Adrenal gland (tissue), 12 donors: ENCODE data around the gene MTOR. TPM values are rescaled to one million over a fixed set of nuclear protein-coding genes. Genes with fewer than 3 reads are reported as not detected.

Source experiments
- DNase-seq, 7 donors: peaks; one replicate each; pipeline ENCODE4 v3.0.0-alpha.2; 2019 to 2020
- H3K27ac ChIP-seq, 5 donors: fragments of 200-600 bp; sonication (generic) in 4 of 5; 1 replicate in 3 of 5; 2 replicates in 2 of 5; pipeline versions ENCODE4 v1.5.1 to v1.8.0; 2016 to 2020; ENCODE audit warnings: mild to moderate bottlenecking in 1 of 5
- H3K27me3 ChIP-seq: fragments of 200-600 bp; 2 replicates; pipeline ENCODE4 v1.8.0; 2021
- H3K36me3 ChIP-seq, 2 donors: fragments of 200-600 bp; replicated peaks in 1 of 2; 1 replicate in 1 of 2; 2 replicates in 1 of 2; pipeline versions ENCODE4 v1.5.1 to v1.8.0; 2018 to 2022
- H3K4me1 ChIP-seq, 2 donors: fragments of 200-600 bp; replicated peaks in 1 of 2; 1 replicate in 1 of 2; 2 replicates in 1 of 2; pipeline versions ENCODE4 v1.5.1 to v1.8.0; 2018 to 2021
- H3K4me3 ChIP-seq, 4 donors: fragments of 200-600 bp; sonication (generic) in 3 of 4; one replicate each; pipeline ENCODE4 v1.5.1; 2016 to 2018
- H3K9me3 ChIP-seq, 3 donors: fragments of 200-600 bp; sonication (generic) in 1 of 3; replicated peaks in 1 of 3; 1 replicate in 2 of 3; 2 replicates in 1 of 3; pipeline versions ENCODE4 v1.5.1 to v1.8.0; 2016 to 2021
- CTCF ChIP-seq, 6 experiments: fragments of 450-650 bp in 4 of 6; fragments of 200-600 bp in 2 of 6; sonication (generic) in 1 of 6; IDR thresholded peaks; 1 replicate in 5 of 6; 2 replicates in 1 of 6; pipeline versions ENCODE4 v1.5.1 to v1.8.0; 2016 to 2021; ENCODE audit warnings: antibody characterized with exemption in 6 of 6, mild to moderate bottlenecking in 2 of 6, moderate library complexity in 1 of 6
- POLR2A ChIP-seq, 2 donors: fragments of 450-650 bp; IDR thresholded peaks; one replicate each; pipeline ENCODE4 v1.6.1; 2017; ENCODE audit warnings: antibody characterized with exemption in 2 of 2, mild to moderate bottlenecking in 2 of 2, moderate library complexity in 1 of 2
- WGBS, 4 donors: extraction: QIAGEN DNeasy Blood & Tissue Kit in 2 of 4; methylation state at CpG; one replicate each; pipeline versions ENCODE4 v1.1.5 to v1.1.7; 2013 to 2017; 5-methylcytosine and 5-hydroxymethylcytosine counted together
- intact Hi-C, 2 donors: fragments of 100-400 bp; cut with DNase I; formaldehyde crosslinking; loops; one replicate each; pipeline versions ENCODE4 v1.14.1 to v1.15.0; 2022 to 2023
- polyA plus RNA-seq, 3 donors: library from polyadenylated mRNA; stranded (reverse); fragments of 200-250 nt in 2 of 3; fragments of 350-450 nt in 1 of 3; fragmentation: Illumina TruSeq in 1 of 3; extraction: RNeasy Lipid Tissue Mini Kit (QIAGEN cat#74804) in 1 of 3; gene quantifications; one replicate each; pipeline ENCODE4 v1.2.3, GENCODE V29; 2013 to 2014
- total RNA-seq, 9 donors: library from RNA; depleted of rRNA in 4 of 9; stranded (reverse); fragments of >200 nt in 4 of 9; fragments of 120-200 nt in 1 of 9; fragmentation: NEBNext Ultra II Directional in 1 of 9; extraction: Animal tissue kit (Norgen Biotek cat#: 25700) in 1 of 9; gene quantifications; one replicate each; pipeline versions ENCODE4 v1.1.0 to v1.2.4, GENCODE V29; 2013 to 2023
- donor health status: healthy with polysubstance abuse.
- donor health status: Bipolar disorder and iron deficiency.
- donor health status: DM: yes; HTN: yes; CAD: no.
- donor health status: DM: no; HTN: no; CAD: no.
- donor health status: DM: no; HTN: no; CAD: no.
- donor health status: DM: yes; HTN: yes; CAD: no.

Gene MTOR
- total and polyA plus RNA-seq, 12 donors = 21.4 to 45.3 (median 33.4) TPM

GRCh38 chr1:11179125-11179524 lies 83.2 kb downstream of the MTOR start:
- H3K27me3 ChIP-seq = no peaks in the 10 kb centered on the region
- no peak overlapping the region for H3K4me3 ChIP-seq
- H3K4me1 ChIP-seq = peaks cover 3 to 24% of the 10 kb centered on the region in 2 donors
- TF ChIP-seq CTCF (IDR thresholded peaks at IDR 0.05) (no peak), POLR2A (IDR thresholded peaks at IDR 0.05) (no peak)
- DNase-seq = no peak
- H3K36me3 ChIP-seq = peaks cover 0 to 5% of the 10 kb centered on the region in 2 donors
- H3K9me3 ChIP-seq = no peaks in the 10 kb centered on the region
- H3K27ac ChIP-seq = no peak overlapping the region
- intact Hi-C loops = no loop called here

- no peak overlapping the region for H3K4me3 ChIP-seq
- intact Hi-C loops = no loop called here
- 40 to 57% (median 48%) methylated on average over 2 to 7 of the region's 7 CpGs for WGBS, 4 donors
- no peaks in the 10 kb centered on the region for H3K9me3 ChIP-seq
- no peak for DNase-seq
- H3K4me1 ChIP-seq = peaks cover 3 to 24% of the 10 kb centered on the region in 2 donors
- H3K27me3 ChIP-seq = no peaks in the 10 kb centered on the region
- H3K27ac ChIP-seq = no peak overlapping the region
- peaks cover 0 to 5% of the 10 kb centered on the region in 2 donors for H3K36me3 ChIP-seq
- no peak for TF ChIP-seq CTCF (IDR thresholded peaks at IDR 0.05)
- TF ChIP-seq POLR2A (IDR thresholded peaks at IDR 0.05) = no peak
Measured at GRCh38 chr1:11178021-11179015, 84.0 kb downstream of the MTOR start.

GRCh38 chr1:11176081-11176706 lies 86.2 kb downstream of the MTOR start:
- intact Hi-C loops = no loop called here
- H3K27ac ChIP-seq = no peak overlapping the region

More at GRCh38 chr1:11176081-11176706, 86.2 kb downstream of the MTOR start:
- Histone ChIP-seq H3K4me3 (no peak overlapping the region), H3K36me3 (no peaks in the 10 kb centered on the region), H3K4me1 (peaks cover 3 to 24% of the 10 kb centered on the region in 2 donors), H3K27me3 (no peaks in the 10 kb centered on the region), H3K9me3 (no peaks in the 10 kb centered on the region)
- 93 to 98% (median 96%) methylated on average over 7 to 11 of the region's 11 CpGs for WGBS, 4 donors
- no peak for DNase-seq
- TF ChIP-seq POLR2A (IDR thresholded peaks at IDR 0.05) = no peak
- TF ChIP-seq CTCF (IDR thresholded peaks at IDR 0.05) = no peak
